Measurements from ENCODE around the gene SMIM21.
A peak's percentile ranks its signal among the peaks of the same experiment; 100 is the strongest.

Gene SMIM21

DNA sequence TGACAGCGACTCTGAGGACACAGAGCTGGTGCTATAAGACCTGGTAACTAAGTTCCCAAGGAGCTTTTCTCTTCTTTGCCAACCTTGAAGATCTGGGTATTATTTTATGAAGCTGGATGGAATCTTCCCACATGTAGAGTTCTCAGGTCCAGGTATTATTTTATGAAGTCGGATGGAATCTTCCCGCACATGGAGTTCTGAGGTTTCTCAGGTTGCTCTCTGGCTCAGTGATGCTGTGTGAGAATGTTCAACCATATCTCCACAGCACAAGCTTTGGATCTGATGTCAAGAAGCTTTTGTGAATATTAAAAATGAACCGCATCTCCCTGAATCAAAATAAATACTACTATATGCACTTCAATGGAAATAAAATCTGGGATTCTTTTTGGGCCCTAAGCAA, at the start of gene SMIM21:
Gene SMIM21, minus strand, starts transcription at position 101 of the 400 bp plus-strand sequence. CDS start 140 bp downstream, outside the sequence.
- no peak for DNase-seq

DNA sequence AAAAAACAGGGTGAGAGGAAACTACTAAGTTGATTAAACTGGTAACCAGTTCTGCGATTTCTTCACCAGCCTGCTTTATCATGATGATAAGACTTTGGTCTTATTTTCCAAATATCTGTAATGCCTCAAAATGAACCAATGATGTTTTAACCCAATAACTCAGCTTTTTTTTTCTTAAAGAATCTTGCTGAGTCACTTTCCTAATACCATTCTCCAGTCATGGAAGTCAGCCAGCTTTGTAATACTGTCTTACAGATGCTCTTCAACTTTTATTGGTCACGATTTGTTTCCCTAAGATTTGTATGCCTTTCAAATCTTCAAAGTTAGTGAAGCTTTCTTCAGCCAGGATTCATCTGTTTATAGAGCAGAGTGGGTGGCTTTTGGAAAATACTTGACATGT, 47.7 kb upstream of the SMIM21 start:
- DNase-seq, result no peak

- DNase-seq, result no peak
Observed at GRCh38 chr18:75474332-75474731, 46.8 kb upstream of the SMIM21 start.

GRCh38 chr18:75473316-75473715, 45.8 kb upstream of the SMIM21 start:
- no peak for DNase-seq

- DNase-seq, result no peak
Observed at GRCh38 chr18:75472906-75473305, 45.4 kb upstream of the SMIM21 start.

DNA sequence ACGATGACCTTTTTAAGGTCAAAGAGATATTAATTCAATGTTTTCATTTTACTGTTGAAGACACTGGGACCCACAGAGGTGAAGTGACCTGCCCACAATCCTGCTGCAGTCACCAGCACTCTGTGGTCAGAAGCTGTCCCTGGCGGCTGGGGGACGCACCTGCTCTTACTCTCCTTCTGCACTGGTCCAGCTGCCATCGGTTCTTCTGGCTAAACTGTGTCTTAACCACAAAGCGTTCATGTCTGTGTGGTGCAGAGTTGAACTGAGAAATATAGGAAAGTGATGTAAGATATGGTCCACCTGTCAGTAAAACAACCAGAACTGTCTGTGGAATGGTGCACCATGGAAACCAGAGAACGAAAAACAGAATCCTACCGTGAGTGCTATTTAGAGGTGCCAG, 44.9 kb upstream of the SMIM21 start:
- DNase-seq, result no peak

DNA sequence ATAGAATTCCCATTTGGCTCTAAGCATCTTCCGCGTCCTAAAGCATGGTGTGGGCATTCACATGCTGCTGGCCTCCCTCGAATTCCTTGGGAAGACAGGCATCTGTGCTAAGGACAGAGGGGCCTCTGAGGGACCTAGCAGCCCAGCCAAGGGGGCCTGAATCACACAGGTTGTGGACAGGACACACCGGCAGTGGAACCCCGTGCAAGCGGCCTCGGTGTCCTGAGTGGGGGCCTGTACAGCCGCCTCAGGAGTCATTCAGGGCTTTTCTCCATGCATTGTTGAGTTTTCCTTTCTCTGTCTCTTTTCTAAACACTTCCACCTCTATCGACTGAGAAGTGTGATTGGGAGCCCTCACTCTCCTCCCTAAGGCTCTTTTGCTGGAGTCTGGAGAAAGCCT, 44.3 kb upstream of the SMIM21 start:
- DNase-seq, result no peak

DNA sequence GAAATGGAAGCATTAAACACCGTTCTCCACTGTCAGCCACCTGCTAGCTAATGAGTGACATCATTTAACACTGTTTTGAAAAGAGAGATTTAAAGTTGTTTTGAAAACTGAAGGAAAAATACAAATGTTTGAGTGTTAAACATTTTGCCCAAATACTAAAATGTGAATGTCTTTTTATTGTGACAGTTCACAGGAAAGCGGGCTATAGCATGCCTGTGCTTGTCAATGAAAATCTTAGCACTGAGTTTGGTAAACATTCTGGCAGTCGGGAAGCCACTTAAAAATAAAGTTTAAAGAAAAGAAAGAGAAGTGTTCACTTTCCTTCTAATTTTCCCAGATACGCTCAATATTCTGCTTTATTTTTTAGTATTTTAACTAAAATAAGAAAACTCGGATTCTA, 40.3 kb upstream of the SMIM21 start:
- DNase-seq, result no peak

DNA sequence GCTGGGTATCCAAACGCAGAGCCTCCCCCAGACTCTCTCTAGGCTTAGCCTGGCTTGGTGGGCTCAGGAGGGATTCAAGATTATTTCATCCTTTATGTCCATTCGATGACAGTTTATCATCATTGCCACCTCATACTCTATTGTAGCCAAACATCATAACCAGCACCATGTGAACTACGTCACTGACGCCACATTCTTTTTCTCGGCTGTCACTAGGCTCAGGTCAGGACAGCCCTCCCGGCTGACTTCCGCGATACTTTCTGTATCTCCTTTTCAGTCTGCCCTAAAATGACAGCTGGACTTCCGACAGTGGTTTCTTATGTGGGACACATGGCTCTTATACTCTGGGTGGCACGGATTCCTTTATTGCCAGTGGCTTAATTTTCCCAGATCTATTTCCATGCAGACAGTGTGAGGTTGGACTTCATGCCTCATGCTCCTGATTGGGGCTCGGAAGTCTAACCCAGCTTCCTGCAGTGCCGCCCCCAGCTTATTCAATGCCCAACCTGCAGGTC, 39.8 kb upstream of the SMIM21 start:
- DNase-seq, result no peak

DNA sequence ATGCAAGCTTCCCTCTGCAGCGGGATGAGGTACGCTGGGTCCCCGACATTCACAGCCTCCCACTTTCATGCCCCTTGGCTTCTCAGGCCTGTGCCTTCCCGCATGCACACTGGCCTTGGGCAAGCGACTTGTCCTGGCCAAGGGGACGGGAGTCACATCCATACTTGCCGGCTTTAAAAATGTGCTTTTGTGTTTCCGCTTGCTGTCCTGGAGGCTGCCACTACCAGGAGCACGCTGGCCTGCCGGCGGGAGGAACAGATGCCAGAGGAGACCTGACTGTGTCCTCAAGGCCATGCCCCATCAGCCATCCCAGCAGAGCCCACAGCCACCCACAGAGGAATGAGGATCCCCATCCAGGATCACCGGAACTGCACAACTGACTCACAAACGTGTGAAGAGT, 36.9 kb upstream of the SMIM21 start:
- no peak for DNase-seq

- no peak for DNase-seq
Observed at GRCh38 chr18:75462178-75462832, 34.8 kb upstream of the SMIM21 start.

- peak; percentile 31 to 32 for DNase-seq
Observed at GRCh38 chr18:75456199-75456631, 28.7 kb upstream of the SMIM21 start.

DNA sequence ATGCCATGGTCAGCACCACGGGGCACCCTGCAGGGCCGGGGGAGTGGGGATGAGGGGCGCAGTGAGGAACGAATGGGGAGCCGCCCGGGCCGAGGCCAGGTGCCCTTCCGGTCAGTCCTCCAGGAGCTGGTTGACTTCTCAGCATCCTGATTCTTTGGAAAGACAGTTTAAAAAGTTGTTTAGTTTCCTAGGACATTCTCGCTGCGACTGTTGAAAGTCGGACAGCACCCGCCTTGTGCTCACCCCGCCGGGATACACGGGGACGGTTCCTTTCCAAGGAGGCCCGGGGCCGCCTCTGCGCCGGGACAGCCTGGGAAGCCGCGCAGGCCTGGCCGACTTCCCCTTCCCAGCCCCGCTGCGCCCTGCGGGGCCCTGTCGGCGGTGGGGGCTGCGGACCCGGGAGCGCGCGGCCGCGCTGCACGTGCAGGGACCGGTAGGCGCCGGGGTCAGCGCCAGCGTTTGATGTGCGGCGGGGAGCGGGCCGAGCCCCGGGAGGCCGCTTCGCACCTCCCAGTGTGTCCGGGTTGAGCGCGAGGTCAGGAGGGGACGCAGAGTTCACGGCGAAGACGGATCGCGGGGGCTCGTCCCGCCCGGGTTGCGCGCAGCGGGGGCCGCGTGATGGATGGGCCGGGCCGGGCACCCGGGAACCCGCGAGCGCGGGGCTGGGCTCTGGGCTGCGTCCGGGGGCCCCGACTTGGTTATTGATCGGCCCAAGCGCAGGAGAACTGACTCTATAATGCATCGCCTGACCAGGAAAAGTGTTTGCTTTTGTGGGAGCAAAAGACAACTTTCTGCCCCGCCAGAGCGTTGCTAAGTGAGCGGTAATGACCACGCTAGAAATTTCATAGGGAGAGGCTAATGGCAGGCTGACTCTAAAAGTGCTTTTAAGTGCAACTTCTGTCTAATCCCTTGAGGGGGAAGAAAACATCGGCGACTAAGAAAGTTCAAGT, 28.0 kb upstream of the SMIM21 start:
- peak in 1 of 2 experiments; percentile 23 for DNase-seq

DNA sequence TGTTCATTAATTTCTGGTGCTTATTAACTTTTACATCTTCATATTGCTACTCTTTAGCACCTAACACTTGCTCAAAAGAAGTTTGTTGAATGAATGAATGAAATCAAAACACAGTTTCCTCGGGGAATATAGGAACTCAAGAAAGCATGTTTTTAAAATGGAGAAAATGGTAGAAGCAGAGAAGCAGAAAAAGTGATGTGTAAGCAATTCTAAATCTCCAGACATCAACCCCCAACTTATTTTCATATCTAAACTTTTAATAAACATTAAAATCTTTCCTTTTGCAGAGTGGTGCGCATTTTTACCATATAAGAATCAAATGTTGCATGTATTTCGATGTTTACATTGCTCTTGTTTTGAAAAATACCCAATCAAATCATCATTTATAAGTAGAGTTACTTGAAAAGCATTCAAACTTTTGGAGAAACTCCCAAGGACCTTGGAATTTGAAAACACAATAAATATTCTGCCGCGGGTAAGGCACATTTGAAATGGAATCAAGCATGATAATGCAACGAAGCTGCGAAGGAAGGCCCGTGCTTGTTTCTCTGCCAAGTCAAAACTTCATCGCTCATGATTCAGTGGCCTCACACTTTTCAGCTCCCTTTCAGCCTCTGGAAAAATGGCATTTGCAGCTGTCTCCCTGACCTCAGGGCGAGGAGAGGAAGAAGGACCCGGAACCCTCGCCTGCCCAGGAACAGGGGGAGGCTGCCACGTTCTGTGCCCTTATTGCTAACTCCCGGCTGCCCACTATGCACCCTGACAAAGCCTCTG, 26.7 kb upstream of the SMIM21 start:
- no peak for DNase-seq

DNA sequence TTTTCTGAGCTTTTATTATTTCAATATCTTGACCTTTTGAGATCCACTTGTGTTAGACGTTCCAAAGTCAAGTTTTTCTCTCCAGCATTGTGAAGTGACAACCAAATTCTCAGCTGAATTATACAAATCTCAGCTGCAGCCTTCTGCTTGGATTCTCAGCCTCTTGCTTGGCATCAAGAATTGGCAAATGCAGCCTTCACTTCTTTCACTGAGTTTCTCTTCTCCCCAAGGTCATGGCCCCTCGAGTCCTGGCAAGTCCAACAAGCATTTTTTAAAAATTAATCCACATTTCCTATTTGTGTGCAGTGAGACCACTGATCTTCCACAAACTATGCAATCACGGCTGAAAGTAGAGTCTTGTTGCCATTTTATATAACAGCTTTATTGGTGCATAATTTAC, 23.4 kb upstream of the SMIM21 start:
- DNase-seq, result no peak

DNA sequence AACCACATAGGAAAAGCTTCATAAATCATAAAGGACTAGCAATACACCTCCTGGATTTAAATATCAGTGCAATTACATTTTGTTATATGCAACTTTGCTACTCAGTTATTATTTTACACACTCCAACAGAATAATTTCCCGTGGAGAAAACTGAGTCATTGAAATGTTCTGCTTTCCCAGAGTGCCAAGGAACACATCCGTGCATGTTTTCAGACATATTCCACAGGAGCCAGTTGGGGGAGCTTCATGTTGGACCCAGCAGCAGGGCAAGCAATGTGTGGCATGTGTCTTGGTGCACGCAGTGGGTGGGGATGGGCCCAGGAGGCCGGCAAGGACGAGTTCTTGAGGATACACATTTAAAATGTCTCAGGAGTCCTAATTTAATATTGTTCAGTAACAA, 14.4 kb upstream of the SMIM21 start:
- DNase-seq, result no peak

- no peak for DNase-seq
Observed at GRCh38 chr18:75439348-75439747, 11.8 kb upstream of the SMIM21 start.

DNA sequence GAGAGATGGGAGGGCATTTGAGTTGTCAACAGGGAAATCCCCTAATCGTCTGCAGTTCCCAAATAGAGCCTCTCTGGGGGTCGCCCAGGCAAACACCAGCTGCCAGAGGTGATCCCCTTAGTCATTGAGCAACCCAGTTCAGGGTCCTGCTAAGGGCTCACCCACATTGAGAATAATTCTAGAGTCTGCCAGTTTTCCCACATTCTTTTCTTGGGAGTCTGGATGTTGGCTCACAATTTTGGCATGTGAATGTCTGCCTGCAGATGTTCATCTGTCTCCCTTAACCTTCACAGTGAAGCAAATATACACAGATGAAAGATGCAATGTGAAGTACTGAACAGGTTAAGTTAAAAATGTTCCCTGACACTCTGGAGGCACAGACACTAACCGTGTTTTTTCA, 11.4 kb upstream of the SMIM21 start:
- DNase-seq, result no peak

- no peak for DNase-seq
Observed at GRCh38 chr18:75437979-75438378, 10.5 kb upstream of the SMIM21 start.

GRCh38 chr18:75433098-75433497, 5.6 kb upstream of the SMIM21 start:
- DNase-seq, result no peak

DNA sequence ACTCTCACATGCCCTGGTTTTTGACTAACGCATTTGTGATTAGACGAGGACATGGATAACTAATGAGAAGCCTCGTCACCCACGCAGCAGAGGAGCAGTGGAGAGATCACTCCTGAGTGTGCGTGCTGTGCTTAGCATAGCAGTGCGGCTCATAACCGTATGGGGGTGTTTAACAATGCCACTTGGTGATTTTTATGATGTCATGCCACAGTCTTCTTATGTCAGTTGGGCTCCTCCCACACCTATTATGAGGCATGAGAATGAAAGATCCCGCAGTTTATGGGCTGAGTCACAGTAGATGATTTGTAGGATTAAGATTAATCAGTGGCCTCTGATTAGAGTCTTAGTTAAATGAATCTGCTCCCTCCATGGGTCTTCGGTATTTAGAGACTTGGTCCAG, 2.5 kb upstream of the SMIM21 start:
- no peak for DNase-seq

DNA sequence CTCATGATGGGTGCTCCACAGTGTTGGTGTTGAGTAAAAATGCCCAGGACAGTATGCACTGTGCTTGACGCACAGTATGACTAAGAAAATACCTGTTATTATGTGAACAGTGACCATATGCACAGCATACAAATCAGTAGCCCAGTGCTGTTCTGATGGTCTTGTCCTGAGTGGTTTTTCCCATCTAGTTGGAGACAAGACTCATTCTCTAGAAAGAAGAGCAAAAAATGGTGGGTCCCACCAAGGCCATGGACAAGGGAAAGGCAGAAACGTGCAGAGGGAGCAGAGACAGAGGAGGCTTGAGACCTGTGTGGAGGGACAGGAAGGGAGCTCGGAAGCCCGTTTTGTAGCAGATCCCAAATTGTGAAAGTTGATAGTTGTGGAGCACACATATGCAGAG, 987 bp upstream of the SMIM21 start:
- DNase-seq, result no peak

DNA sequence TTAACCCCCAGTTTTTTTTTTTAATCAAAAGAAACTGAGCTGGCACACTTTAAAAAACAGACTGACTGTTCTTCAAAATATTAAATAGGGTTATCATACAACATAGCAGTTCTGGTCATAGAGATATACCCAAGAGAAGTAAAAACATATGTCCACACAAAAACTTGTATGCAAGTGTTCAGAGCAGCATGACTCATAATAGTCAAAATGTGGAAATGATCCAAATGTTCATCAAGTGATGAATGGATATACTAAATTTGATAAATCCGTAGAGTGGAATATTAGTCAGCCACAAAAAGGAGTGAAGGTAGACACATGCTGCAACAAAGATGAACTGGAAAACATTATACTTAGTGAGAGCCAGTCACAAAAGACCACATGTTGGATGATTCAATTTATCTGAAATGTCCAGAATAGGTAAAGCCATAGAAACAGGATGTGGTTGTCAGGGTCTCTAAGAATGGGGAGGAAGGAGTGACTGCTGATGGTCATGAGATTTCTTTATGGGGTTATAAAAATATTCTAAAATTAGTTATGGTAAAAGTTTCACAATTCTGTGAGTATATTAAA, 5.1 kb downstream of the SMIM21 start:
- no peak for DNase-seq
